Lower leg skin (tissue), 4 donors: ENCODE data around the gene ARHGAP1. TPM values are rescaled to one million over a fixed set of nuclear protein-coding genes. Genes with fewer than 3 reads are reported as not detected.
"Not testable (repeated sequence)": the region's sequence is repeated elsewhere in the genome, so short reads cannot be mapped to it uniquely, and the experiment has no call there.

Experiments used
- DNase-seq, 2 donors: peaks; one replicate each; pipeline ENCODE4 v3.0.0-alpha.2; 2019; ENCODE audit warnings: low spot score in 2 of 2
- H3K4me3 ChIP-seq: fragments of 200-600 bp; sonication (generic); 2 replicates; pipeline ENCODE4 v1.5.1; 2017; ENCODE audit warnings: mild to moderate bottlenecking, low read depth; ENCODE audit not compliant: poor library complexity, severe bottlenecking
- POLR2A ChIP-seq, 2 donors: fragments of 450-650 bp; IDR thresholded peaks; one replicate each; pipeline ENCODE4 v1.6.1; 2016 to 2017; ENCODE audit warnings: antibody characterized with exemption in 2 of 2, mild to moderate bottlenecking in 1 of 2, moderate library complexity in 1 of 2
- WGBS, 2 donors: methylation state at CpG; one replicate each; pipeline ENCODE4 v1.1.5; 2018; 5-methylcytosine and 5-hydroxymethylcytosine counted together
- intact Hi-C: fragments of 100-400 bp; cut with DNase I; formaldehyde crosslinking; loops from one replicate; pipeline ENCODE4 v1.15.0; 2023; ENCODE audit warnings: low total_unique reads
- total RNA-seq, 4 donors: library from RNA; depleted of rRNA; stranded (reverse); fragments of >200 nt; gene quantifications; one replicate each; pipeline ENCODE4 v1.1.0, GENCODE V29; 2016
- TF ChIP-seq, protein P1 (sequence below), 3 donors: fragments of 450-650 bp; IDR thresholded peaks; one replicate each; pipeline ENCODE4 v1.5.1; 2016; ENCODE audit warnings: antibody characterized with exemption in 3 of 3, mild to moderate bottlenecking in 3 of 3, moderate library complexity in 2 of 3

The ARHGAP1 gene
- total RNA-seq, 4 donors from 2014 or later = 56.4 to 70.6 (median 64.3) TPM

- no peak for DNase-seq
- WGBS, 2 donors = 94 to 95% methylated on average over 11 of the region's 11 CpGs
- intact Hi-C loops = no loop called here
- no peak overlapping the region for H3K4me3 ChIP-seq
- no peak for TF ChIP-seq POLR2A (IDR thresholded peaks at IDR 0.05)
- TF ChIP-seq, protein P1, sequence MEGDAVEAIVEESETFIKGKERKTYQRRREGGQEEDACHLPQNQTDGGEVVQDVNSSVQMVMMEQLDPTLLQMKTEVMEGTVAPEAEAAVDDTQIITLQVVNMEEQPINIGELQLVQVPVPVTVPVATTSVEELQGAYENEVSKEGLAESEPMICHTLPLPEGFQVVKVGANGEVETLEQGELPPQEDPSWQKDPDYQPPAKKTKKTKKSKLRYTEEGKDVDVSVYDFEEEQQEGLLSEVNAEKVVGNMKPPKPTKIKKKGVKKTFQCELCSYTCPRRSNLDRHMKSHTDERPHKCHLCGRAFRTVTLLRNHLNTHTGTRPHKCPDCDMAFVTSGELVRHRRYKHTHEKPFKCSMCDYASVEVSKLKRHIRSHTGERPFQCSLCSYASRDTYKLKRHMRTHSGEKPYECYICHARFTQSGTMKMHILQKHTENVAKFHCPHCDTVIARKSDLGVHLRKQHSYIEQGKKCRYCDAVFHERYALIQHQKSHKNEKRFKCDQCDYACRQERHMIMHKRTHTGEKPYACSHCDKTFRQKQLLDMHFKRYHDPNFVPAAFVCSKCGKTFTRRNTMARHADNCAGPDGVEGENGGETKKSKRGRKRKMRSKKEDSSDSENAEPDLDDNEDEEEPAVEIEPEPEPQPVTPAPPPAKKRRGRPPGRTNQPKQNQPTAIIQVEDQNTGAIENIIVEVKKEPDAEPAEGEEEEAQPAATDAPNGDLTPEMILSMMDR (IDR thresholded peaks at IDR 0.05) = no peak
Observed at GRCh38 chr11:46722566-46723358, 22.3 kb upstream of the ARHGAP1 start.

DNA sequence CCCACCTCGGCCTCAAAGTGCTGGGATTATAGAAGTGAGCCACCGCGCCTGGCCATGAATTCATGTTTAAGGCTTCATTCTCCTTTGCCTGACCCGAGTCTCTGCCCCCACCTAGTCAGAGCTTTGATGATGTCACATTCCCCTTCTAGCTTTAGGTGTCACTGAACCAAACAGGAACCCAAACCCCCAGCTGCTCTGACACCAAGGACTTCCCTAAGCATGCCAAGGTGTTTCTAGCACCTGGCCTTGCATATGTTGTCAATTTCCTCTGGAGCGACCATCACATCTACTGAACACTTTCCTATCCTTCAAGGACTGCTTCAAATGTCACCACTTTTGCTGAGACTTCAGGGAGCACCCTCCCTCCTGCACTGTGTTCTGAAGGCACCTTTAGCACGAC is 20.9 kb upstream of the ARHGAP1 start:
- no peak overlapping the region for H3K4me3 ChIP-seq
- no peak for DNase-seq
- intact Hi-C loops = no loop called here
- 82 to 86% methylated on average over 6 of the region's 6 CpGs for WGBS, 2 donors
- TF ChIP-seq, protein P1 (IDR thresholded peaks at IDR 0.05) = no peak
- TF ChIP-seq POLR2A (IDR thresholded peaks at IDR 0.05) = no peak

DNA sequence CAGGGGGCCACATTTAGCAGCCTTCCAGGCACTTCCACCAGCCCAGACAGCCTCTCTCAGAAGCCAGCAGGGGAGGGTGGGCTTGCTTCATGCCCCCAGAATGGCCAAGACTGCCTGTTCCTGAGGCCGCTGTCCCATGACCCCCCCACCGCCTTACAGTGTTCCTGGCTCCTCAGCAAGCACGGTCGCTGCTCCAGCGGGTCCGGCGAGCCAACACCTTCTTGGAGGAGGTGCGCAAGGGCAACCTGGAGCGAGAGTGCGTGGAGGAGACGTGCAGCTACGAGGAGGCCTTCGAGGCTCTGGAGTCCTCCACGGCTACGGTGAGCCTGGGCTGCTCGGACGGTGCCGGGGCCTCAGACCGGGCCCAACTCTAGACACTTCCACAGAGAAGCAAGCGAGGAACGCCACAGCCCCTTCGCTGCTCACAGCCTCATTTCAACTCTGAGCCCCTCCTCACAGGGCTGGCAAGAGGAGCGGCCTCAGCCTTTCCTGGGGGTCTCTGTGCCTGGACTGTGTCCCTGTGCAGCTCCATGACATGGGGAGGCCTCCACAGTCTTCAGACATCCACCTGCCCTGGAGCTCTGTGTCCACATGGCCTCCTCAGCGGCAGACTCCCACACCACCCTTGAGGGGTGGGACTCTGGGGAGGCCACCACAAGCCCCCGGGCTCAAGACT is 19.3 kb upstream of the ARHGAP1 start:
- 89 to 93% methylated on average over 25 of the region's 25 CpGs for WGBS, 2 donors
- intact Hi-C loops = no loop called here
- DNase-seq = no peak
- H3K4me3 ChIP-seq = no peak overlapping the region
- TF ChIP-seq, protein P1 (IDR thresholded peaks at IDR 0.05) = no peak
- no peak for TF ChIP-seq POLR2A (IDR thresholded peaks at IDR 0.05)

DNA sequence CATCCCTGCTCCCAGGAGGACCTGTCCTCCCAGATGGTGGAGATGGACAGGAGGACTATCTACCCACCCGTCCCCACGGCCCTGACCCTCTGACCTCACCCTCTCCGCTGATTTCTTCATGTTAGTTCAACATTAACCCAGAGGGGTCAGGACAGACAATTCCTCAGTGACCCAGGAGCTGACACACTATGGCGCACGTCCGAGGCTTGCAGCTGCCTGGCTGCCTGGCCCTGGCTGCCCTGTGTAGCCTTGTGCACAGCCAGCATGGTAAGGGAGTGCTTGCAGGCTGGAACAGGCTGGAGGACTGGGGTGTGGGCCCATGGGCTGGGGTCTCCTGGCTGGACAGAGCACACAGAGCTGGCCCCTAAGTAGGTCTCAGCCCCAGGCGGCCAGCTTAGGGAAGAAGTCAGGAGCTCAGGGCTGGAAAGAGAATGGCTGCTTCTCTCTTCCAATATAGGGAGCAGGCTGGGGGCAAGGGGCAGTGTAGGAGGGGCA is 18.7 kb upstream of the ARHGAP1 start, which contains the start of gene F2:
F2 (plus strand) TSS at position 166 of the 495 bp plus-strand sequence; CDS start at position 189, 23 bp downstream.
- 88 to 92% methylated on average over 7 of the region's 7 CpGs for WGBS, 2 donors
- intact Hi-C loops = no loop called here

DNA sequence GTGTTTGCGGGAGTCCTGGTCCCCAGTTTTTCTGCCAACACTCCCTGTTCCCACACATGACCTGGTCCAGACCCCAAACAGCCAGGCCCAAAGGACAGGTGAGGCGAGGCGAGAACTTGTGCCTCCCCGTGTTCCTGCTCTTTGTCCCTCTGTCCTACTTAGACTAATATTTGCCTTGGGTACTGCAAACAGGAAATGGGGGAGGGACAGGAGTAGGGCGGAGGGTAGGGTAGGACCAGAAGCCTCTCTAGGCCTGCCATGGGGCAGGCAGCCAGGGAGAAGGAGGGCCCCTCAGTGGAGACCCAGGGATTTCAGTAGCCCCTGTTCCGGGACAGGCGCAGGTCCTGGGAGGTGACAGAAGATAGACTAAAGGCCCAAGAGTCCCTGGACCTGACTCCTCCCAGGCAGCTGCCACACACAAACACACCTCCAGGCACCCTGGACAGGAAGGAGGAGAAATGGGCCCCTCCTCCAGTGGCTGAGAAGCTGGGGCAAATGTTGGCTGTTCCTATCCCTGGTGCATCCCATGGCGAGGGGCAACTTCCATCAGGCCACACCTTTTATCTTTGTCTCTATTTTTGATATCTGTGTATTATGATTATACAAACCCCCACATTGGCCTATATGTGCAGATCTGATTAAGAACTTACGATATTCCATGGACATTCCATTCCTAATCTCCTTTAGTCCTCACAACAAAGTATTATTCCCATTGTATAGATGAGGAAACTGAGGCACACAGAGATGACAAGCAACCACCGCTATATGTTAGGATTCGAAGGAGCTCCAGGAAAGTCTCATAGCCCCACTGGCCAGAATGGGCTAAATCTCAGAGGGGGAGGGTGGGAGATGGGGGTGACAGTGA is 18.0 kb upstream of the ARHGAP1 start:
- TF ChIP-seq POLR2A (IDR thresholded peaks at IDR 0.05) = no peak
- TF ChIP-seq, protein P1 (IDR thresholded peaks at IDR 0.05) = no peak
- DNase-seq = no peak
- intact Hi-C loops = no loop called here
- no peak overlapping the region for H3K4me3 ChIP-seq
- 88% methylated on average over 11 of the region's 11 CpGs for WGBS, 2 donors

More for the DNA sequence above, 18.7 kb upstream of the ARHGAP1 start, which contains the start of gene F2:
- DNase-seq = no peak
- no peak within 1 kb of the TSS for H3K4me3 ChIP-seq
- TF ChIP-seq POLR2A (IDR thresholded peaks at IDR 0.05) = no peak
- TF ChIP-seq, protein P1 (IDR thresholded peaks at IDR 0.05) = no peak

DNA sequence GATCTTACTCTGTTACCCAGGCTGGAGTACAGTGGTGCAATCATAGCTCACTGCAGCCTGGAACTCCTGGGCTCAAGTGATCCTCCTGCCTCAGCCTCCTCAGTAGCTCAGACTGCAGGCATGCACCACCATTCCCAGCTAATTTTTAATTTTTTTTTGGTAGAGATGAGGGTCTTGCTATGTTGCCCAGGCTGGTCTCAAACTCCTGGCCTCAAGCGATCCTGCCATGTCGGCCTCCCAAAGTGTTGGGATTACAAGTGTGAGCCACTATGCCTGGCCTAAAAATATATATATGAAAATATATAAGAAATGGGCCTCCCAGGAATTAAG is 17.4 kb upstream of the ARHGAP1 start:
- intact Hi-C loops, DNase-seq, H3K4me3 ChIP-seq: not testable (repeated sequence)
- WGBS, 2 donors = 97 to 100% methylated on average over 2 of the region's 2 CpGs
